ENCODE results near the gene MYCN.

The MYCN gene

DNA sequence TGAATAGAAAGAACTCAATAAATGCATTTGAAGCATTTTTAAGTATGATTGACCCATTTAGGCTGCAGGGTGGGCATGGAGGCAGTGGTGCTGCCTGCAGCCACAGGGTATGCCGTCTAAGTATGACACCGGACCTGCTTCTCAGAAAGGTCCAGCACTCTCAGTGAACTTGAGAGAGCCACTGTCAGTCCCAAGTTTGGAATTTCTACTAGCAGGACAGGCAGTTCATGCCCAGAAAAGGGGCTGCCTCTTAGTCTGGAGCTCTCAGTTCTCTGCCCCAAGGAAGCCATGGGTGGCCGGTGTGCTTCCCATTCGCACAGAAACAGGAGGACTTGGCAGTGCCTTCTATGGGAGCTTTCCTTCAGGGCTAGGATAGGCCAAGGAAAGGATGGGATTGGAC is 24.0 kb upstream of the MYCN start:
- DNase-seq (ENCODE audit: insufficient read length, low spot score) (no peak), FAIRE-seq (no peak)
- TF ChIP-seq, protein P1, sequence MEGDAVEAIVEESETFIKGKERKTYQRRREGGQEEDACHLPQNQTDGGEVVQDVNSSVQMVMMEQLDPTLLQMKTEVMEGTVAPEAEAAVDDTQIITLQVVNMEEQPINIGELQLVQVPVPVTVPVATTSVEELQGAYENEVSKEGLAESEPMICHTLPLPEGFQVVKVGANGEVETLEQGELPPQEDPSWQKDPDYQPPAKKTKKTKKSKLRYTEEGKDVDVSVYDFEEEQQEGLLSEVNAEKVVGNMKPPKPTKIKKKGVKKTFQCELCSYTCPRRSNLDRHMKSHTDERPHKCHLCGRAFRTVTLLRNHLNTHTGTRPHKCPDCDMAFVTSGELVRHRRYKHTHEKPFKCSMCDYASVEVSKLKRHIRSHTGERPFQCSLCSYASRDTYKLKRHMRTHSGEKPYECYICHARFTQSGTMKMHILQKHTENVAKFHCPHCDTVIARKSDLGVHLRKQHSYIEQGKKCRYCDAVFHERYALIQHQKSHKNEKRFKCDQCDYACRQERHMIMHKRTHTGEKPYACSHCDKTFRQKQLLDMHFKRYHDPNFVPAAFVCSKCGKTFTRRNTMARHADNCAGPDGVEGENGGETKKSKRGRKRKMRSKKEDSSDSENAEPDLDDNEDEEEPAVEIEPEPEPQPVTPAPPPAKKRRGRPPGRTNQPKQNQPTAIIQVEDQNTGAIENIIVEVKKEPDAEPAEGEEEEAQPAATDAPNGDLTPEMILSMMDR (IDR thresholded peaks at IDR 0.05; ENCODE audit: insufficient read depth, missing control alignments), result no peak

DNA sequence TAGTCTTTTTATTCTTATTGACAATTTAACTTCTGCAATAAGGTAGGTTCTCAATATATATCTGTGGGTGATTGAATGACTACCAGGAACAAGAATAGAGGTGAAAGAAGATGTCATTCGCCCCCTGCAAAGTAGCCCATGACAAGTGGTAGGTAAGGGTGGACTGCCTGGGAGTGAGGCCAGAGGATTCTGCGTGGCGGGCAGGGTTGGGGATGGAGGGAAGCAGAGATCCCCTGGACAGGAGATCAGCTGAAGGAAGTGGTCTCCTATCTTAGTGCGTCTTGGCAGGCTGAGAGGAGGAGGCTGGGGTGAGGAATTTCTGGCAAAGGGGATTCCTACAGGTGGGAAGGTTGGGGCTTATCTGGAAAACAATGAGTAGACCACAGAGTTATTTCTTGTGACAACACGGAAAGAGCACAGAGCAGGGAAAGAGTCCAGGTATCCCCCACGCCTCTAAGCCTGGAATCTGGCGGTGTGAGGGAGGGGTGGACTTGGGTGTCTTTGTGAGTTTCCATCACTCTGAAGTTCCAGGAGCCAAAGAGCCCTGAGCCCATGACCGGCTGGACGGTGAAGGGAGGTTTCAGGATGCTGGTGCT is 21.5 kb upstream of the MYCN start:
- TF ChIP-seq, protein P1 (IDR thresholded peaks at IDR 0.05; ENCODE audit: insufficient read depth, missing control alignments), result no peak
- DNase-seq (ENCODE audit: insufficient read length, low spot score), result no peak
- no peak for FAIRE-seq

DNA sequence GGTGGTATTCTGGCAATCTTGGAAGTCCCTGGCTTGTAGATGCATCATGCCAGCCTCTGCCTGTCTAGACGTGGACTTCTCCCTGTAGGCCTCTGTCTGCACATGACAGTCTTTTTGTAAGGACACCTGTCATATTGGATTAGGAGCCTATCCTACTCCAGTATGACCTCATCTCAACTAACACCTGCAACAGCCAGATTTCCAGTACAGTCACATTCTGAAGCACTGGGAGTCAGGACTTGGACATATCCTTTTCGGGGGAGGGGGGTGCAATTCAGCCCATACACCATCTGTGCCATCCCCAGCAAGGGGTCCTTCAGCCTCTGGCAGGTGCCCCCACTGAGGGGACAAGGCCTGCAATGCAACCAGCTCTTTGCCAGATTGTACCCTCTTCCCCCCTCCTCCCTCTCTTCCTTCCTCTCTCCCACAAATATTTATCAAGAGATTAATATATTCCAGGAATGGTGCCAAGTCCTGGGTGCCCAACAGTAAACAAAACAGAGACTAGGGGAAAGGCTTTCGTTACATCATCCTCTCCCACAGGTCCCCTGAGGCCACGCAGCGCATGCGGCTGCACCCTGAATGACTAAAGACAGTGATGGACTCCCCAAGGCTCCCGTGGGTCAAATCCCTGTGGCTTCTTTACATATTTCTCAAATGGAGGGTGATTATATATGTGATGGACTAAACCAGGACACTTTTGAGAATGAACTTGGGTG is 20.5 kb upstream of the MYCN start:
- TF ChIP-seq, protein P1 (IDR thresholded peaks at IDR 0.05; ENCODE audit: insufficient read depth, missing control alignments), result no peak
- FAIRE-seq, result no peak
- DNase-seq (ENCODE audit: insufficient read length, low spot score), result no peak

- FAIRE-seq, result no peak
- TF ChIP-seq, protein P1 (IDR thresholded peaks at IDR 0.05; ENCODE audit: insufficient read depth, missing control alignments), result no peak
- DNase-seq (ENCODE audit: insufficient read length, low spot score), result no peak
Measured at GRCh38 chr2:15920696-15921095, 19.7 kb upstream of the MYCN start.

DNA sequence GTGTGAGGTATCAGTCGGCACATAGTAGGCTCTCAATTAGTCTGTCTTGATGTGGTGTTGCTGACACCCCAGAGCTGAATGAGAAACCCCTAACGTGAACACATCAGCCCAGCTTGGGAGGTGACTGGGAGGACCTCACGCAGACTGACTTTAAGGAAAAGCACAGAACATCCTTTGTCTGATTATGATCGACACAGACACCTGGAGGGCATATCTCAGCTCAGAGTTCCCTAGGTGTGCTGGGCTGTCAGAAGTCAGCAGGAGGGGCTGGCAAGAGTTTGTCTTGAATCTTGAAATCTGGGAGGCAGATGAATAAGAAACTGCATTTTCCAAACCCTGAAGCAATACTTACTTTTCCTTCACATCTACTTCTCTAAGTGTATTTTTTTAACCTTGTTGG is 16.8 kb upstream of the MYCN start:
- DNase-seq (ENCODE audit: insufficient read length, low spot score) (no peak), FAIRE-seq (no peak)
- TF ChIP-seq, protein P1 (IDR thresholded peaks at IDR 0.05; ENCODE audit: insufficient read depth, missing control alignments), result no peak

DNA sequence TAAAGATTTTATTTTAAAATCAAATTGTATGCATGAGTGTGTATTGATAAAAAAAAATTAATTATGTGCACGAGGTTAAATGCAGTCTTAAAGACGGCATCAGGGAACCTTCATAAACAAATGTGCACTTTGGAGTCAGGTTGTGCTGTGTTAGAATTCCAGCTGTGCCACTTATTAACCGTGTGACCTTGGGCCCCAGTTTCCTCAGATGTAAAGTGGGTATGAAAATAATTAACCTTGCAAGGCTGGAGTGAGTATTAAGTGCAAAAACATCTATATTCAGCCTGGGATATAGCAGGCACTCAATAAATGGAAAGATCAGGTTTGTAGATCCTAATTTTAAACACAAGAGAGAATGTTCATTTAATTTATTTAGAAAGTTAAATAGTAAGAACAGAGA is 14.5 kb upstream of the MYCN start:
- DNase-seq (ENCODE audit: insufficient read length, low spot score) (no peak), FAIRE-seq (no peak)
- TF ChIP-seq, protein P1 (IDR thresholded peaks at IDR 0.05; ENCODE audit: insufficient read depth, missing control alignments), result no peak

DNA sequence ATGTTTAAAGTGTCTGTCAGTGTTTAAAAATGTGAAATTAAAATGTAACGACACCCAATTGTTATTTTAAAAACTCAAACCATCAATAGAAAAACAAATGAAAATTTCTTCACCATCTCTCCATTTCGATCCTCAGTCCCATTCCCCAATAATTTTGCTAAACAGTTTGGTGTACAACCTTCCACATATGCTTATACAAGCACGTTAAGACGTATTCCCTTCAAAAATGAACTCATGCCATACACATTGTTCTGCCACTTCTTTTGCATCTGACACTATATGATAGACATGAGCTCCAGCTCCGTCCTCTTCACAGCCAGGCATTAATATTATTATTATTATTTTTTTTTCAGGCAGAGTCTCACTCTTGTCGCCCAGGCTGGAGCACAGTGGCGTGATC is 14.1 kb upstream of the MYCN start:
- no peak for DNase-seq (ENCODE audit: insufficient read length, low spot score)
- FAIRE-seq, result no peak
- TF ChIP-seq, protein P1 (IDR thresholded peaks at IDR 0.05; ENCODE audit: insufficient read depth, missing control alignments), result no peak
